RWPE2 (cell line): ENCODE results near the gene ITPA.

Experiments
- ATAC-seq: fragments of 200-7000 bp; cut with Tn5 transposase; 3 replicates; pipeline ENCODE4 v1.9.1; 2021; ENCODE audit warnings: low read depth
- DNase-seq: peaks from one replicate; pipeline ENCODE4 v3.0.0-alpha.2; 2020; ENCODE audit warnings: low spot score
- H3K27ac ChIP-seq: fragments of 450-650 bp; 2 replicates; pipeline ENCODE4 v1.5.1; 2017; ENCODE audit warnings: mild to moderate bottlenecking; ENCODE audit not compliant: poor library complexity, severe bottlenecking
- H3K27me3 ChIP-seq: fragments of 250-450 bp; sonication (Bioruptor Pico); 2 replicates; pipeline ENCODE4 v1.5.1; 2021; ENCODE audit warnings: mild to moderate bottlenecking, moderate library complexity; ENCODE audit not compliant: insufficient read depth, poor library complexity, severe bottlenecking
- H3K36me3 ChIP-seq: fragments of 250-450 bp; sonication (Bioruptor Pico); 2 replicates; pipeline ENCODE4 v1.5.1; 2020; ENCODE audit warnings: low read depth, mild to moderate bottlenecking, moderate library complexity
- H3K4me1 ChIP-seq: fragments of 250-450 bp; sonication (Bioruptor Pico); 2 replicates; pipeline ENCODE4 v1.5.1; 2021; ENCODE audit warnings: mild to moderate bottlenecking, moderate library complexity; ENCODE audit not compliant: insufficient read depth, poor library complexity, severe bottlenecking
- H3K4me3 ChIP-seq: fragments of 250-450 bp; sonication (Bioruptor Pico); 2 replicates; pipeline ENCODE4 v1.5.1; 2021; ENCODE audit warnings: mild to moderate bottlenecking, moderate library complexity; ENCODE audit not compliant: severe bottlenecking
- H3K9me3 ChIP-seq: fragments of 250-450 bp; sonication (Bioruptor Pico); 2 replicates; pipeline ENCODE4 v1.5.1; 2021; ENCODE audit warnings: mild to moderate bottlenecking, moderate library complexity; ENCODE audit not compliant: severe bottlenecking
- TF ChIP-seq, protein P1 (sequence below): fragments of 450-650 bp; IDR thresholded peaks from one replicate; pipeline ENCODE4 v1.5.1; 2017; ENCODE audit warnings: mild to moderate bottlenecking, moderate library complexity; ENCODE audit not compliant: poor library complexity, severe bottlenecking

ITPA gene

DNA sequence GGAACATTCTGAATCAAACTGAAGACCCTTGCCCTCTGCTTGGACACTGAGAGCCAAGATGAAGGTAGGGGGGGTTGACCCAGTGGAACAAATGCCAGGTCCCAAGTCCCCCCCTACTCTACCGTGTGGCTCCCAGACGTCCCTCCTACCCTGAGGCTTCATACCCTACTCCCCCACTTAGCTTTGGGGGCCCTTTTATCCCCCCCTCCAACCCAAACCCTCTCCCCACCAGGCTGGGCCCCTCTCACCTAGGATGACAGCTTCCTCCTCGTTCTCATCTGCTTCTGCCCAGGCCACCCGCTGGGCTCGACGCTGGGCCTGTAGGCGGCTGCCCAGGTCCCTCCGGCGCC, 6.4 kb upstream of the ITPA start:
- no peaks in the 10 kb centered on the region for H3K4me1 ChIP-seq
- ATAC-seq = no peak
- DNase-seq = no peak
- H3K4me3 ChIP-seq = peak overlapping the region; percentile 63
- H3K27ac ChIP-seq = peak overlapping the region; percentile 63
- H3K27me3 ChIP-seq = no peaks in the 10 kb centered on the region
- peaks cover 31% of the 10 kb centered on the region for H3K36me3 ChIP-seq
- no peaks in the 10 kb centered on the region for H3K9me3 ChIP-seq
- TF ChIP-seq, protein P1, sequence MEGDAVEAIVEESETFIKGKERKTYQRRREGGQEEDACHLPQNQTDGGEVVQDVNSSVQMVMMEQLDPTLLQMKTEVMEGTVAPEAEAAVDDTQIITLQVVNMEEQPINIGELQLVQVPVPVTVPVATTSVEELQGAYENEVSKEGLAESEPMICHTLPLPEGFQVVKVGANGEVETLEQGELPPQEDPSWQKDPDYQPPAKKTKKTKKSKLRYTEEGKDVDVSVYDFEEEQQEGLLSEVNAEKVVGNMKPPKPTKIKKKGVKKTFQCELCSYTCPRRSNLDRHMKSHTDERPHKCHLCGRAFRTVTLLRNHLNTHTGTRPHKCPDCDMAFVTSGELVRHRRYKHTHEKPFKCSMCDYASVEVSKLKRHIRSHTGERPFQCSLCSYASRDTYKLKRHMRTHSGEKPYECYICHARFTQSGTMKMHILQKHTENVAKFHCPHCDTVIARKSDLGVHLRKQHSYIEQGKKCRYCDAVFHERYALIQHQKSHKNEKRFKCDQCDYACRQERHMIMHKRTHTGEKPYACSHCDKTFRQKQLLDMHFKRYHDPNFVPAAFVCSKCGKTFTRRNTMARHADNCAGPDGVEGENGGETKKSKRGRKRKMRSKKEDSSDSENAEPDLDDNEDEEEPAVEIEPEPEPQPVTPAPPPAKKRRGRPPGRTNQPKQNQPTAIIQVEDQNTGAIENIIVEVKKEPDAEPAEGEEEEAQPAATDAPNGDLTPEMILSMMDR = no peak

DNA sequence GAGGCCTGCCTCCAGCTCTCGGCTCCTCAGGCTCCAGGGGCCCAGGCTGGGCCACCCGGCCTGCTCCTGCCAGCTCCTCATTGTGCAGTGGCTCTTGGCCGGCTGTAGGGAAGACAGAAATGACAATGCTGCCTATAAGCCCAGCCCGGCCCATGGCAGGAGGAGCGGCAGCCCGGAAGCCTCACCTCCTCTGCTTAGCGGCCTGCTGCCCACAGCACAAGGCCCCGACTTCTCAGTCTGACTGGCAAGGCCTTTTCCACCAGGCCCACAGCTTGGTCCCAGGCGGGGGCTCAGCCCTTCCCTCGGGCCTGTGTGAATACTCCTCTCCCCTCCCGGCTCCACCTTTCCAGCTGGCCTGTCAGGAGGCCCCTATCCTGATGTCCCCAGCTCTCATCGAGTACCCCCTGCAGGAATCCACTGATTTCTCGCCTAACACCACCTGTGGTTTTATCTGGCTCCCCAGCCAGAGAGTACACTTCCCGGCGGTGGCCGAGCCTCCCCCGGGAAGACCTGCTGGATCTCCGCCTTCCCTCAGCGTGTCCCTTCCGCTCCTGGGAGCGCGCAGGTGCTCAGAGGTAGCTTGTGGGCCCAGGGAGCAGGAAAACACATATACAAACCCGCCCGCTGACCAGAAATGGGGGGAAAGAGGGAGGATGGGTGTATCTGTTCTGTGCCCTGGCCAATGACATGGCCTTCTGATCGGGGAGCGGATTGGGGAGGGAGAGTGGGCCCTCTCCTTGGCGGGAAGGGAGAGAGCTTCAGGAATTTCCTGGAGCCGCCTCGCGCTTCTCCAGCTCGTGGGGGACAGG, 5.8 kb upstream of the ITPA start:
- no peaks in the 10 kb centered on the region for H3K4me1 ChIP-seq
- H3K36me3 ChIP-seq = peaks cover 31% of the 10 kb centered on the region
- ATAC-seq = peak; percentile 50
- peak overlapping the region; percentile 63 for H3K27ac ChIP-seq
- no peaks in the 10 kb centered on the region for H3K27me3 ChIP-seq
- TF ChIP-seq, protein P1 = no peak
- DNase-seq = no peak
- peak overlapping the region; percentile 63 for H3K4me3 ChIP-seq
- H3K9me3 ChIP-seq = no peaks in the 10 kb centered on the region

DNA sequence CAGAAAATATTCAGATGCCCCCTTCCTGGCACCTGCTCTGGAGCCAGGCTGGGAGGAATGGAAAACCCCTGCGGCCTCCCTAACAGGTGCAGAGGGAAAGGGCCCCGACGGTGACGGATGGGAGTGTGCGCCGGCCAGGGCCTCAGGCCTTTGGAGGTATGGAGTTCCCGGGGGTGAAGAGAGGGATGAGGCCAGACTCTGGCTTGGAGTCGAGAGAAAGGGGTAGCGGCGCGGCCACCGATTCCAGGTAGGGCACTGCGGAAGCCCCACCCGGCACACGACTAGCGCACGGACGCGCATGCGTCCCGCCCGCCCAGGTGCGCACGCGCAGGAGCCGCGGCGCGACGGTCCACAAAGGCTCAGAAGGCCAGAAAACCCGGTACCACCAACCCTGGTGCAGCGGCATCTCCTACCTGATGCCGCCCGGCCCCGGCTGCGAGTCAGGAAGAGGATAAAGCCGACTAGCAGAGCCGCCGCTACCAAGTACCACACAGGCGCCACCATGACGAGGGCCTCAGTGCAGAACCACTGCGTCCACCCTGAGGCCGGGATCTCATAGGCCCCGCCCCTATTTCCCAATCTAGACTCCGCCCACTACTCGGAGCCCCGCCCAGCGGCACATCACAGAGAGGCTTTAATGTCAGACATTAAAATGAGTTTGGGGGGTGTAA, 5.0 kb upstream of the ITPA start, which contains the start of gene DDRGK1:
Gene DDRGK1, minus strand, starts transcription at position 559 of the 671 bp plus-strand sequence. Its CDS starts 55 bp downstream, at position 504.
- no peaks in the 10 kb centered on the region for H3K4me1 ChIP-seq
- no peaks in the 10 kb centered on the region for H3K27me3 ChIP-seq
- peaks cover 25% of the 10 kb centered on the region for H3K36me3 ChIP-seq
- H3K9me3 ChIP-seq = no peaks in the 10 kb centered on the region
- peak within 1 kb of the TSS; percentile 63 for H3K27ac ChIP-seq
- H3K4me3 ChIP-seq = peak within 1 kb of the TSS; percentile 63
- TF ChIP-seq, protein P1 = no peak
- ATAC-seq (peak; percentile 79), DNase-seq (peak; percentile 80)

DNA sequence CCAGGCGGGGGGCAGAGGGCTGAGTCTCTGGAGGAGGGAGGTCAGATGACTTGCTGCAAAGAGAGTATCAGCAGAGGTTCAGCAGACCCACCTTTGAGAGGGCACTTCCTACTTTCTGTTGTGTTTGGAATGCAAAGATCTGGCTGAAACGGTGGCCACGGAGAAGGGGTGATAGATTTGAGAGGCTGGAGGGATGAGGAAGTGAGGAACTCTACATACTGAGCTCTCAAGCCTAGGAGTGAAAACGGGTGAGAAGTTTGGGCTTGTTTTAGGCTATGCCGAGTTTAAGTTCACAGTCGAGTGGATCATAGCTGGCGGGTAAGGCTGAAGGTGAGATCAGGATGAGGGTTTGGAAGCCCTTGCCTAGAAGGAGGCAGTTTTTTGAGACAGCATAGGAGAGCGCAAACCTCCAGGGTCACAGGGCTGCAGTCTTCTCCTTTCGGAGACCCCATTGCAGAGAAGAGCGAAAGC, 477 bp upstream of the ITPA start:
- H3K4me1 ChIP-seq = no peaks in the 10 kb centered on the region
- peak overlapping the region; percentile 66 for H3K27ac ChIP-seq
- TF ChIP-seq, protein P1 = no peak
- no peak for DNase-seq
- H3K27me3 ChIP-seq = no peaks in the 10 kb centered on the region
- peaks cover 8% of the 10 kb centered on the region; the same call in 1 of the 2 replicates for H3K36me3 ChIP-seq
- no peaks in the 10 kb centered on the region for H3K9me3 ChIP-seq
- H3K4me3 ChIP-seq = peak overlapping the region; percentile 65
- peak; percentile 20; the same call in 2 of the 3 replicates for ATAC-seq

DNA sequence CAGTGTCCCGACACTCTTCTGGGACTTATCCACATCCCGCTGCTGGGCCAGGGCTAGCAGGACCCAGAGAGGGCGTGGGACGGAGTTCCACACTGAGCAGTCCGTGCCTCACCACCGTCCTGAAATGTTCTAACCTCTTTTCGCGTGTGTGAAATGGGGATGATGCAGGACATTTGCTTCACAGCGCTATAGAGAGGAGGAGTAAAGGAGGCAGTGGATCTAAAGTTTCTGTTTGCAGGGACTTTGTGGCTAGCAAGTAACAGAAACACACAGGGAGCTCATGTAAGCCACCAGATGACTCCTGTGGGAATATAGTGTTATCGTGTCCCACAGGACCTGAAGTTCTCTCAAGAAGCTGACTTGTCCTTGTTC, 634 bp downstream of the ITPA start:
- H3K36me3 ChIP-seq = peaks cover 15% of the 10 kb centered on the region; the same call in 1 of the 2 replicates
- H3K9me3 ChIP-seq = no peaks in the 10 kb centered on the region
- no peaks in the 10 kb centered on the region for H3K4me1 ChIP-seq
- no peak for DNase-seq
- H3K27ac ChIP-seq = peak overlapping the region; percentile 66
- TF ChIP-seq, protein P1 = no peak
- ATAC-seq = peak; percentile 55; the same call in 2 of the 3 replicates
- H3K27me3 ChIP-seq = no peaks in the 10 kb centered on the region
- H3K4me3 ChIP-seq = peak overlapping the region; percentile 65
